WTC11 (cell line): Measurements from ENCODE around the gene AGPS. TPM values are rescaled to one million over a fixed set of nuclear protein-coding genes. Genes with fewer than 3 reads are reported as not detected.

Experiments
- ATAC-seq: fragments of 200-7000 bp; cut with Tn5 transposase; 2 replicates; pipeline ENCODE4 v1.10.0; 2021; ENCODE audit warnings: mild to moderate bottlenecking, moderate library complexity
- CTCF ChIA-PET: fragments of 300-600 bp; sonication (Branson Sonifier 250); formaldehyde crosslinking; loops from one replicate; lab custom pipeline; 2021; ENCODE audit warnings: antibody characterized with exemption; lab: Charles Lee
- POLR2A ChIA-PET: fragments of 350-600 bp; sonication (Branson Sonifier 250); formaldehyde crosslinking; loops from one replicate; lab custom pipeline; 2021; ENCODE audit warnings: antibody characterized with exemption; lab: Charles Lee
- DNase-seq: peaks from one replicate; pipeline ENCODE4 v3.0.0; 2021; ENCODE audit warnings: low spot score
- H3K27ac Mint-ChIP-seq: 2 replicates; pipeline ENCODE4 v1.8.0; 2021; ENCODE audit warnings: mixed read lengths
- H3K27me3 Mint-ChIP-seq: 2 replicates; pipeline ENCODE4 v1.8.0; 2021; ENCODE audit warnings: low read depth, mild to moderate bottlenecking, moderate library complexity, mixed read lengths
- H3K36me3 Mint-ChIP-seq: 2 replicates; pipeline ENCODE4 v1.8.0; 2021; ENCODE audit warnings: mixed read lengths
- H3K4me1 Mint-ChIP-seq: 2 replicates; pipeline ENCODE4 v1.8.0; 2022; ENCODE audit warnings: mixed read lengths
- H3K4me3 Mint-ChIP-seq: 2 replicates; pipeline ENCODE4 v1.8.0; 2021; ENCODE audit warnings: mild to moderate bottlenecking, moderate library complexity, mixed read lengths
- H3K9me3 Mint-ChIP-seq: 2 replicates; pipeline ENCODE4 v1.8.0; 2021; ENCODE audit warnings: mixed read lengths
- ATF1 ChIP-seq: sonication (generic); formaldehyde crosslinking; IDR thresholded peaks from 2 replicates; pipeline ENCODE4 v1.8.1; 2023; ENCODE audit warnings: mild to moderate bottlenecking, moderate library complexity, missing genetic modification reagents
- CREM ChIP-seq: sonication (generic); formaldehyde crosslinking; IDR thresholded peaks from 2 replicates; pipeline ENCODE4 v1.8.1; 2022; ENCODE audit warnings: mild to moderate bottlenecking, missing genetic modification reagents, moderate library complexity
- ESRRA ChIP-seq: sonication (generic); formaldehyde crosslinking; IDR thresholded peaks from 2 replicates; pipeline ENCODE4 v1.8.1; 2022; ENCODE audit warnings: mild to moderate bottlenecking, missing genetic modification reagents, borderline replicate concordance
- ETV6 ChIP-seq: sonication (generic); formaldehyde crosslinking; IDR thresholded peaks from 2 replicates; pipeline ENCODE4 v1.8.1; 2022; ENCODE audit warnings: mild to moderate bottlenecking, missing genetic modification reagents
- FOXP1 ChIP-seq: sonication (generic); formaldehyde crosslinking; IDR thresholded peaks from 2 replicates; pipeline ENCODE4 v1.8.0; 2022; ENCODE audit warnings: missing genetic modification reagents, mild to moderate bottlenecking, moderate library complexity, borderline replicate concordance
- GABPB1 ChIP-seq: sonication (generic); formaldehyde crosslinking; IDR thresholded peaks from 2 replicates; pipeline ENCODE4 v1.8.1; 2023; ENCODE audit warnings: mild to moderate bottlenecking, missing genetic modification reagents
- RORB ChIP-seq: fragments of 250-450 bp; sonication (Bioruptor Pico); IDR thresholded peaks from 2 replicates; pipeline ENCODE4 v1.9.0; 2021; ENCODE audit warnings: mild to moderate bottlenecking
- TCF7 ChIP-seq: sonication (generic); formaldehyde crosslinking; IDR thresholded peaks from 2 replicates; pipeline ENCODE4 v1.8.0; 2022; ENCODE audit warnings: mild to moderate bottlenecking, low read depth, missing genetic modification reagents, moderate library complexity
- ZBTB21 ChIP-seq: sonication (generic); formaldehyde crosslinking; IDR thresholded peaks from 2 replicates; pipeline ENCODE4 v1.8.1; 2023; ENCODE audit warnings: mild to moderate bottlenecking, missing genetic modification reagents, borderline replicate concordance
- ZNF121 ChIP-seq: sonication (generic); formaldehyde crosslinking; IDR thresholded peaks from 2 replicates; pipeline ENCODE4 v1.8.0; 2023; ENCODE audit warnings: missing genetic modification reagents
- ZNF317 ChIP-seq: sonication (generic); formaldehyde crosslinking; IDR thresholded peaks from 2 replicates; pipeline ENCODE4 v1.8.1; 2023; ENCODE audit warnings: low read depth, mild to moderate bottlenecking, moderate library complexity, missing genetic modification reagents, borderline replicate concordance
- ZNF423 ChIP-seq: fragments of 250-450 bp; sonication (Bioruptor Pico); IDR thresholded peaks from 2 replicates; pipeline ENCODE4 v2.1.2; 2022; ENCODE audit warnings: mild to moderate bottlenecking, moderate library complexity
- total RNA-seq: library from RNA; stranded (reverse); gene quantifications from 3 replicates; pipeline ENCODE4 v1.2.3, GENCODE V29; 2021
- TF ChIP-seq, protein P1 (sequence below): fragments of 250-450 bp; sonication (Bioruptor Pico); IDR thresholded peaks from 2 replicates; pipeline ENCODE4 v1.8.0; 2021; ENCODE audit warnings: mild to moderate bottlenecking
- TF ChIP-seq, protein P2 (sequence below): sonication (generic); formaldehyde crosslinking; IDR thresholded peaks from 2 replicates; pipeline ENCODE4 v1.8.1; 2022; ENCODE audit warnings: missing genetic modification reagents, borderline replicate concordance
- TF ChIP-seq, protein P3 (sequence below): sonication (generic); formaldehyde crosslinking; IDR thresholded peaks from 2 replicates; pipeline ENCODE4 v1.8.0; 2022; ENCODE audit warnings: missing genetic modification reagents
- TF ChIP-seq, protein P4 (sequence below): sonication (generic); formaldehyde crosslinking; IDR thresholded peaks from 2 replicates; pipeline ENCODE4 v1.8.1; 2022; ENCODE audit warnings: mild to moderate bottlenecking, moderate library complexity, missing genetic modification reagents
- TF ChIP-seq, protein P5 (sequence below): fragments of 250-450 bp; sonication (Bioruptor Pico); IDR thresholded peaks from 2 replicates; pipeline ENCODE4 v2.1.2; 2022; ENCODE audit warnings: mild to moderate bottlenecking, moderate library complexity
- TF ChIP-seq, protein P6 (sequence below): sonication (generic); formaldehyde crosslinking; IDR thresholded peaks from 2 replicates; pipeline ENCODE4 v1.8.1; 2023; ENCODE audit warnings: mild to moderate bottlenecking, moderate library complexity, missing genetic modification reagents

Gene AGPS
- total RNA-seq, 1 experiment from 2014 or later = 60.8 TPM

DNA sequence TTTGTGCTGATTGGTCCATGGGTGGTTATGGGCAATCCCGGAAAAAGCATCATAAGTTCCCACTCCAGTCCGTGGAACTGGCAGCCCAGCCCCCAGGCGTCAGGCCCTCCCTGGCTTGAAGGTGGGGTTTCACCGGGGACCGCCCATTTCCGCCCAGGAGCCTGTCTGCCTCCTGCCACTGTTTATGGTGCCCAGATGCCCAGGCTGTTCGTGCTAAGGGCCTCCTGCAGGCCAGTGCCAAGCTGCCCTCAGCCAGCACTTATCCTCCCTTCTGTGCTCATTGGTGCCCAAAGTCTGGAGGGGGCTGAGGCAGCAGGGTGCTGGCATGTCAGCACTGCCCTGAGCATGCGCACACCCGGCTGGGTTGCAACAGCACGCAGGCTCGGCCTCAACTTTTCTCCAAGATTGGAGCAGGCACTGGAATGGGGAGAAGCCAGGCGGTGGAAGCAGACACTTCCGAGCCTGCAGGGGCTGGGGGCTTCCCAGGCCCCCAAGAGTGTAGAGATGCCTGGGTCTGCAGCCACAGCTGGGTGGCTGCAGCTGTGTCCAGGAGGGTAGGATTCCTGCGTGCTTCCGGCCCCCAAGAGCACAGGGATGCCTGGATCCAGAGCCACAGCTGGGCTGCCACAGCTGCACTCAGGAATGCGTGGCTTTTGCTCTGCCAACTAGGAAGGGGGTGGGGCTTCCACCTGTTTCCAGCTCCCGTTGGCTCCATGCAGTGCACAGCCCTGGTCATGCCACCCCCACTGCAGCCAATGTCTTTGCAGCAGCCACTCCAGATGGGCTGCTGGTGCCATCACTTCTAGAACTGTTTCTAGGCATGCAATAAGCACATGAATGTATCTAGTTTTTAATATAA is 74.0 kb downstream of the AGPS start:
- Mint-ChIP-seq H3K27ac (no peak overlapping the region), H3K36me3 (peaks cover 46% of the 10 kb centered on the region), H3K4me1 (no peaks in the 10 kb centered on the region), H3K4me3 (no peak overlapping the region), H3K9me3 (peaks cover 25% of the 10 kb centered on the region), H3K27me3 (no peaks in the 10 kb centered on the region)
- DNase-seq = peak; percentile 26
- ATAC-seq = peak; percentile 79
- POLR2A ChIA-PET = interaction anchor here (0.6 kb wide), 1 partner anchor 23 kb away, joined by 6 read pairs; no protein-coding TSS in a partner anchor
- no peak for TF ChIP-seq ESRRA (CRISPR knock-in tag)
- TF ChIP-seq ZNF317 (CRISPR knock-in tag) = no peak
- TF ChIP-seq, protein P1, sequence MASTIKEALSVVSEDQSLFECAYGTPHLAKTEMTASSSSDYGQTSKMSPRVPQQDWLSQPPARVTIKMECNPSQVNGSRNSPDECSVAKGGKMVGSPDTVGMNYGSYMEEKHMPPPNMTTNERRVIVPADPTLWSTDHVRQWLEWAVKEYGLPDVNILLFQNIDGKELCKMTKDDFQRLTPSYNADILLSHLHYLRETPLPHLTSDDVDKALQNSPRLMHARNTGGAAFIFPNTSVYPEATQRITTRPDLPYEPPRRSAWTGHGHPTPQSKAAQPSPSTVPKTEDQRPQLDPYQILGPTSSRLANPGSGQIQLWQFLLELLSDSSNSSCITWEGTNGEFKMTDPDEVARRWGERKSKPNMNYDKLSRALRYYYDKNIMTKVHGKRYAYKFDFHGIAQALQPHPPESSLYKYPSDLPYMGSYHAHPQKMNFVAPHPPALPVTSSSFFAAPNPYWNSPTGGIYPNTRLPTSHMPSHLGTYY = no peak
- no peak for TF ChIP-seq ATF1 (CRISPR knock-in tag)
- TF ChIP-seq, protein P2, sequence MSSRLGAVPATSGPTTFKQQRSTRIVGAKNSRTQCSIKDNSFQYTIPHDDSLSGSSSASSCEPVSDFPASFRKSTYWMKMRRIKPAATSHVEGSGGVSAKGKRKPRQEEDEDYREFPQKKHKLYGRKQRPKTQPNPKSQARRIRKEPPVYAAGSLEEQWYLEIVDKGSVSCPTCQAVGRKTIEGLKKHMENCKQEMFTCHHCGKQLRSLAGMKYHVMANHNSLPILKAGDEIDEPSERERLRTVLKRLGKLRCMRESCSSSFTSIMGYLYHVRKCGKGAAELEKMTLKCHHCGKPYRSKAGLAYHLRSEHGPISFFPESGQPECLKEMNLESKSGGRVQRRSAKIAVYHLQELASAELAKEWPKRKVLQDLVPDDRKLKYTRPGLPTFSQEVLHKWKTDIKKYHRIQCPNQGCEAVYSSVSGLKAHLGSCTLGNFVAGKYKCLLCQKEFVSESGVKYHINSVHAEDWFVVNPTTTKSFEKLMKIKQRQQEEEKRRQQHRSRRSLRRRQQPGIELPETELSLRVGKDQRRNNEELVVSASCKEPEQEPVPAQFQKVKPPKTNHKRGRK = no peak
- TF ChIP-seq ETV6 (CRISPR knock-in tag) = no peak
- TF ChIP-seq CREM (CRISPR knock-in tag) = no peak
- TF ChIP-seq, protein P3, sequence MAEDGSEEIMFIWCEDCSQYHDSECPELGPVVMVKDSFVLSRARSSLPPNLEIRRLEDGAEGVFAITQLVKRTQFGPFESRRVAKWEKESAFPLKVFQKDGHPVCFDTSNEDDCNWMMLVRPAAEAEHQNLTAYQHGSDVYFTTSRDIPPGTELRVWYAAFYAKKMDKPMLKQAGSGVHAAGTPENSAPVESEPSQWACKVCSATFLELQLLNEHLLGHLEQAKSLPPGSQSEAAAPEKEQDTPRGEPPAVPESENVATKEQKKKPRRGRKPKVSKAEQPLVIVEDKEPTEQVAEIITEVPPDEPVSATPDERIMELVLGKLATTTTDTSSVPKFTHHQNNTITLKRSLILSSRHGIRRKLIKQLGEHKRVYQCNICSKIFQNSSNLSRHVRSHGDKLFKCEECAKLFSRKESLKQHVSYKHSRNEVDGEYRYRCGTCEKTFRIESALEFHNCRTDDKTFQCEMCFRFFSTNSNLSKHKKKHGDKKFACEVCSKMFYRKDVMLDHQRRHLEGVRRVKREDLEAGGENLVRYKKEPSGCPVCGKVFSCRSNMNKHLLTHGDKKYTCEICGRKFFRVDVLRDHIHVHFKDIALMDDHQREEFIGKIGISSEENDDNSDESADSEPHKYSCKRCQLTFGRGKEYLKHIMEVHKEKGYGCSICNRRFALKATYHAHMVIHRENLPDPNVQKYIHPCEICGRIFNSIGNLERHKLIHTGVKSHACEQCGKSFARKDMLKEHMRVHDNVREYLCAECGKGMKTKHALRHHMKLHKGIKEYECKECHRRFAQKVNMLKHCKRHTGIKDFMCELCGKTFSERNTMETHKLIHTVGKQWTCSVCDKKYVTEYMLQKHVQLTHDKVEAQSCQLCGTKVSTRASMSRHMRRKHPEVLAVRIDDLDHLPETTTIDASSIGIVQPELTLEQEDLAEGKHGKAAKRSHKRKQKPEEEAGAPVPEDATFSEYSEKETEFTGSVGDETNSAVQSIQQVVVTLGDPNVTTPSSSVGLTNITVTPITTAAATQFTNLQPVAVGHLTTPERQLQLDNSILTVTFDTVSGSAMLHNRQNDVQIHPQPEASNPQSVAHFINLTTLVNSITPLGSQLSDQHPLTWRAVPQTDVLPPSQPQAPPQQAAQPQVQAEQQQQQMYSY (CRISPR knock-in tag) = no peak
- TF ChIP-seq, protein P4, sequence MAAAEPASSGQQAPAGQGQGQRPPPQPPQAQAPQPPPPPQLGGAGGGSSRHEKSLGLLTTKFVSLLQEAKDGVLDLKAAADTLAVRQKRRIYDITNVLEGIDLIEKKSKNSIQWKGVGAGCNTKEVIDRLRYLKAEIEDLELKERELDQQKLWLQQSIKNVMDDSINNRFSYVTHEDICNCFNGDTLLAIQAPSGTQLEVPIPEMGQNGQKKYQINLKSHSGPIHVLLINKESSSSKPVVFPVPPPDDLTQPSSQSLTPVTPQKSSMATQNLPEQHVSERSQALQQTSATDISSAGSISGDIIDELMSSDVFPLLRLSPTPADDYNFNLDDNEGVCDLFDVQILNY (CRISPR knock-in tag) = no peak
- TF ChIP-seq TCF7 = no peak
- TF ChIP-seq FOXP1 (CRISPR knock-in tag) = no peak
- no peak for TF ChIP-seq ZNF121 (CRISPR knock-in tag)
- TF ChIP-seq ZNF423 (CRISPR knock-in tag) = no peak
- TF ChIP-seq, protein P5, sequence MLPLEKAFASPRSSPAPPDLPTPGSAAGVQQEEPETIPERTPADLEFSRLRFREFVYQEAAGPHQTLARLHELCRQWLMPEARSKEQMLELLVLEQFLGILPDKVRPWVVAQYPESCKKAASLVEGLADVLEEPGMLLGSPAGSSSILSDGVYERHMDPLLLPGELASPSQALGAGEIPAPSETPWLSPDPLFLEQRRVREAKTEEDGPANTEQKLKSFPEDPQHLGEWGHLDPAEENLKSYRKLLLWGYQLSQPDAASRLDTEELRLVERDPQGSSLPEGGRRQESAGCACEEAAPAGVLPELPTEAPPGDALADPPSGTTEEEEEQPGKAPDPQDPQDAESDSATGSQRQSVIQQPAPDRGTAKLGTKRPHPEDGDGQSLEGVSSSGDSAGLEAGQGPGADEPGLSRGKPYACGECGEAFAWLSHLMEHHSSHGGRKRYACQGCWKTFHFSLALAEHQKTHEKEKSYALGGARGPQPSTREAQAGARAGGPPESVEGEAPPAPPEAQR = no peak
- TF ChIP-seq RORB (CRISPR knock-in tag) = no peak
- TF ChIP-seq, protein P6, sequence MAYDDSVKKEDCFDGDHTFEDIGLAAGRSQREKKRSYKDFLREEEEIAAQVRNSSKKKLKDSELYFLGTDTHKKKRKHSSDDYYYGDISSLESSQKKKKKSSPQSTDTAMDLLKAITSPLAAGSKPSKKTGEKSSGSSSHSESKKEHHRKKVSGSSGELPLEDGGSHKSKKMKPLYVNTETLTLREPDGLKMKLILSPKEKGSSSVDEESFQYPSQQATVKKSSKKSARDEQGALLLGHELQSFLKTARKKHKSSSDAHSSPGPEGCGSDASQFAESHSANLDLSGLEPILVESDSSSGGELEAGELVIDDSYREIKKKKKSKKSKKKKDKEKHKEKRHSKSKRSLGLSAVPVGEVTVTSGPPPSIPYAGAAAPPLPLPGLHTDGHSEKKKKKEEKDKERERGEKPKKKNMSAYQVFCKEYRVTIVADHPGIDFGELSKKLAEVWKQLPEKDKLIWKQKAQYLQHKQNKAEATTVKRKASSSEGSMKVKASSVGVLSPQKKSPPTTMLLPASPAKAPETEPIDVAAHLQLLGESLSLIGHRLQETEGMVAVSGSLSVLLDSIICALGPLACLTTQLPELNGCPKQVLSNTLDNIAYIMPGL = no peak
- no peak for TF ChIP-seq GABPB1
- TF ChIP-seq ZBTB21 = no peak
- CTCF ChIA-PET = no interaction called here
